Endothelial cell of umbilical vein (primary cell): ENCODE measurements around the gene FHIT.

ENCODE experiments used
- EZH2 ChIP-seq: IDR thresholded peaks from 2 replicates; pipeline ENCODE4 v1.6.1; 2012; ENCODE audit warnings: borderline replicate concordance, low read depth, mild to moderate bottlenecking, moderate library complexity, low read length, inconsistent platforms; ENCODE audit not compliant: severe bottlenecking
- GATA2 ChIP-seq: IDR thresholded peaks from 2 replicates; pipeline ENCODE4 v1.7.0; 2011; ENCODE audit warnings: low read depth, mild to moderate bottlenecking, moderate library complexity, mixed read lengths, low read length; ENCODE audit not compliant: insufficient read length, insufficient read depth
- JUN ChIP-seq: IDR thresholded peaks from 2 replicates; pipeline ENCODE4 v1.6.1; 2011; ENCODE audit warnings: borderline replicate concordance, low read depth; ENCODE audit not compliant: insufficient read length, insufficient read depth
- MYC ChIP-seq: IDR thresholded peaks from one replicate; pipeline ENCODE4 v1.6.1; 2011; ENCODE audit warnings: mild to moderate bottlenecking, low read depth, low read length
- POLR2A ChIP-seq: IDR thresholded peaks from 2 replicates; pipeline ENCODE4 v1.6.1; 2012; ENCODE audit warnings: low read depth, mild to moderate bottlenecking, control low read depth, low read length
- POLR2AphosphoS5 ChIP-seq: IDR thresholded peaks from 2 replicates; pipeline ENCODE4 v1.6.1; 2012; ENCODE audit warnings: low read depth, mild to moderate bottlenecking, control low read depth, low read length, moderate library complexity; ENCODE audit not compliant: insufficient read depth
- TF ChIP-seq, protein P1 (sequence below), 2 donors: IDR thresholded peaks; 1 replicate in 1 of 2; 2 replicates in 1 of 2; pipeline ENCODE4 v1.5.1; 2011; ENCODE audit warnings: low read length in 2 of 2, mild to moderate bottlenecking in 2 of 2, moderate library complexity in 2 of 2, control low read depth in 1 of 2, inconsistent platforms in 1 of 2, low read depth in 1 of 2; ENCODE audit not compliant: insufficient read depth in 1 of 2; ENCODE audit errors: extremely low read depth in 1 of 2
- TF ChIP-seq, protein P2 (sequence below): IDR thresholded peaks from 2 replicates; pipeline ENCODE4 v1.6.1; 2011; ENCODE audit not compliant: insufficient read depth, insufficient read length

DNA sequence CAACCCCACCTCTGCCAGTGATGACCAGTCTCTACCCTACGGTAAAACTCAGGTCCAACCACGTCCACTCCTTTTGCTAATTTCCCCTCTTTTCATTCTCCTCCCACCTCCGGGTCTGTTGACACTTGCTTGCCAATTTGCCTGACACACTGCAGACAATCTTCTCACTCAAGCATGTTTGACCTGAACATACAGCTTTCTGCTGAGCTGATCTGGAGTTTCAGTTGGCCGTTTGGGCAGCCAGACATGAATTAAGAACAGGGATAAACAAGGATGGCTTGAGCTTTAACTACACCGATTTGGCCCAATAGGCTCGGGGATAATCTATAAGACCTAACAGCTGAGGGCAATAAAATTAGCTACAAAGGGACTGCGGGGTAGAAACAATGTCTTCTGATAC, 1442.8 kb downstream of the FHIT start:
- TF ChIP-seq EZH2, result no peak
- TF ChIP-seq, protein P1, sequence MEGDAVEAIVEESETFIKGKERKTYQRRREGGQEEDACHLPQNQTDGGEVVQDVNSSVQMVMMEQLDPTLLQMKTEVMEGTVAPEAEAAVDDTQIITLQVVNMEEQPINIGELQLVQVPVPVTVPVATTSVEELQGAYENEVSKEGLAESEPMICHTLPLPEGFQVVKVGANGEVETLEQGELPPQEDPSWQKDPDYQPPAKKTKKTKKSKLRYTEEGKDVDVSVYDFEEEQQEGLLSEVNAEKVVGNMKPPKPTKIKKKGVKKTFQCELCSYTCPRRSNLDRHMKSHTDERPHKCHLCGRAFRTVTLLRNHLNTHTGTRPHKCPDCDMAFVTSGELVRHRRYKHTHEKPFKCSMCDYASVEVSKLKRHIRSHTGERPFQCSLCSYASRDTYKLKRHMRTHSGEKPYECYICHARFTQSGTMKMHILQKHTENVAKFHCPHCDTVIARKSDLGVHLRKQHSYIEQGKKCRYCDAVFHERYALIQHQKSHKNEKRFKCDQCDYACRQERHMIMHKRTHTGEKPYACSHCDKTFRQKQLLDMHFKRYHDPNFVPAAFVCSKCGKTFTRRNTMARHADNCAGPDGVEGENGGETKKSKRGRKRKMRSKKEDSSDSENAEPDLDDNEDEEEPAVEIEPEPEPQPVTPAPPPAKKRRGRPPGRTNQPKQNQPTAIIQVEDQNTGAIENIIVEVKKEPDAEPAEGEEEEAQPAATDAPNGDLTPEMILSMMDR (IDR thresholded peaks at IDR 0.05; ENCODE audit: extremely low read depth in 1 of 2, insufficient read depth in 1 of 2, low read depth in 1 of 2, low read length in 2 of 2), result no peak
- TF ChIP-seq MYC, result no peak
- TF ChIP-seq POLR2AphosphoS5, result no peak
- TF ChIP-seq, protein P2, sequence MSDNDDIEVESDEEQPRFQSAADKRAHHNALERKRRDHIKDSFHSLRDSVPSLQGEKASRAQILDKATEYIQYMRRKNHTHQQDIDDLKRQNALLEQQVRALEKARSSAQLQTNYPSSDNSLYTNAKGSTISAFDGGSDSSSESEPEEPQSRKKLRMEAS, result no peak
- TF ChIP-seq POLR2A, result no peak
- no peak for TF ChIP-seq GATA2
- TF ChIP-seq JUN, result no peak
